H1 (cell line): ENCODE measurements around the gene PTCD3. TPM values are rescaled to one million over a fixed set of nuclear protein-coding genes. Genes with fewer than 3 reads are reported as not detected.

ENCODE experiments used
- BACH1 ChIP-seq: IDR thresholded peaks from 2 replicates; pipeline ENCODE4 v1.6.1; 2012; ENCODE audit warnings: low read length, improper control_type of control experiment
- E2F6 ChIP-seq: IDR thresholded peaks from 2 replicates; pipeline ENCODE4 v1.6.1; 2012; ENCODE audit warnings: inconsistent platforms
- SP2 ChIP-seq: IDR thresholded peaks from 2 replicates; pipeline ENCODE4 v1.6.1; 2012; ENCODE audit warnings: mild to moderate bottlenecking, low read length, inconsistent platforms
- polyA plus RNA-seq, 7 experiments: library from polyadenylated mRNA; depleted of rRNA in 3 of 7; stranded (reverse) in 5 of 7; unstranded in 2 of 7; fragments of >200 nt in 5 of 7; fragments of 200-250 nt in 2 of 7; gene quantifications; 1 replicate in 5 of 7; 2 replicates in 1 of 7; 4 replicates in 1 of 7; pipeline versions ENCODE4 v1.2.1 to v1.2.3, GENCODE V29; 2011 to 2013; ENCODE audit warnings: missing spikeins in 2 of 7, mixed read lengths in 2 of 7
- total RNA-seq: library from RNA; stranded (reverse); fragmentation: NEBNext Ultra II Directional; extraction: Animal tissue kit (Norgen Biotek cat#: 25700); gene quantifications from 2 replicates; pipeline ENCODE4 v1.2.1, GENCODE V29; 2021

Gene PTCD3
- total and polyA plus RNA-seq, 2 of the 8 experiments (the other 6 are each of a cell fraction or from before 2014, with no cell fraction given), result 64.3 to 192 TPM

GRCh38 chr2:86140969-86141392 is 34.9 kb downstream of the PTCD3 start (continued):
- TF ChIP-seq E2F6 (no peak), BACH1 (no peak), SP2 (no peak)
